GM18858 (cell line): ENCODE measurements around the gene NME5.
"Not testable (repeated sequence)": the region's sequence is repeated elsewhere in the genome, so short reads cannot be mapped to it uniquely, and the experiment has no call there.

Experiments
- ATAC-seq: cut with Tn5 transposase; IDR thresholded peaks from one replicate; pipeline ENCODE4 v1.9.1; 2021; ENCODE audit not compliant: unreplicated experiment

Gene NME5

GRCh38 chr5:138138949-138139780 lies at the start of gene NME5:
Gene NME5 (minus strand): TSS chr5:138139428. CDS start chr5:138138780, 648 bp downstream.
- ATAC-seq, result no peak

- no peak for ATAC-seq
Observed at GRCh38 chr5:138188626-138189025, 49.4 kb upstream of the NME5 start.

GRCh38 chr5:138186002-138186447 lies 46.8 kb upstream of the NME5 start:
- ATAC-seq, result peak; percentile 47

GRCh38 chr5:138182808-138183207 lies 43.6 kb upstream of the NME5 start:
- ATAC-seq, result no peak

DNA sequence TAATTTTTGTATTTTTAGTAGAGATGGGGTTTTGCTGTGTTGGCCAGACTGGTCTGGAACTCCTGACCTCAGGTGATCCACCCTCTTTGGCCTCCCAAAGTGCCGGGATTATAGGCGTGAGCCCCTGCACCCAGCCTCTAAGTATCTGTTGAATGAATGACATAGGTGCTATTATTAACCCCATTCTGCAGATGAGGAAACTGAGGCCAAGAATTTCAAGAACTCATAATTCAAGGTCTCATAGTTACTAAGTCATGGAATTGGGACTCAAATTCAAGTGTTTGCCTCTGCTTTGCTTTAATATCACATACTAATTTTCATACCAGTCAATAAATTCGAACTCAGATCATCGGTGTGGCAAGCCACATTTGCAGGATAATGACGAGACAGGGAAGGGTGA lies 41.6 kb upstream of the NME5 start:
- ATAC-seq, result no peak

GRCh38 chr5:138180183-138180782 lies 41.1 kb upstream of the NME5 start:
- ATAC-seq, result no peak

DNA sequence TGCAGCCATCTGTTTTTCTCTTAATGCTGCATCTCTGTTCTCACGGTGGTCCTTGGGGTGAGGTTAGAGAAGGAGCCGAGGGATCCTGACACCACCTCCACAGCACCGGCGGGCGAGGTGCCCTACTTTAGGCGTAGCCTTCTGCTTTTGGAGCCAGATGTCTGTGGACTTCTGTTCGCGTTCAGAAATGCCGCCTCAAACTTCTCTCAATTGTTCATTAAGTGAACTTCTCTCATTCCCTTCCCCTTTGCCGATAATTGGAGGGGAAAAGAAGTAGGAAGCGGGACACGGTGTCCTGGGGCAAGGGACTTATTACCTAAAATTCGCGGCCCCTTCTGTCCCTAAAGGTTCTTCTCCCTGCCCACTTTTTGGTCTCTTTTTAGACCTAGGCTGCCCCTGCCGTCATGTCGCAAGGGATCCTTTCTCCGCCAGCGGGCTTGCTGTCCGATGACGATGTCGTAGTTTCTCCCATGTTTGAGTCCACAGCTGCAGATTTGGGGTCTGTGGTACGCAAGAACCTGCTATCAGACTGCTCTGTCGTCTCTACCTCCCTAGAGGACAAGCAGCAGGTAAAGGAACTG lies 40.1 kb upstream of the NME5 start:
- ATAC-seq, result no peak

DNA sequence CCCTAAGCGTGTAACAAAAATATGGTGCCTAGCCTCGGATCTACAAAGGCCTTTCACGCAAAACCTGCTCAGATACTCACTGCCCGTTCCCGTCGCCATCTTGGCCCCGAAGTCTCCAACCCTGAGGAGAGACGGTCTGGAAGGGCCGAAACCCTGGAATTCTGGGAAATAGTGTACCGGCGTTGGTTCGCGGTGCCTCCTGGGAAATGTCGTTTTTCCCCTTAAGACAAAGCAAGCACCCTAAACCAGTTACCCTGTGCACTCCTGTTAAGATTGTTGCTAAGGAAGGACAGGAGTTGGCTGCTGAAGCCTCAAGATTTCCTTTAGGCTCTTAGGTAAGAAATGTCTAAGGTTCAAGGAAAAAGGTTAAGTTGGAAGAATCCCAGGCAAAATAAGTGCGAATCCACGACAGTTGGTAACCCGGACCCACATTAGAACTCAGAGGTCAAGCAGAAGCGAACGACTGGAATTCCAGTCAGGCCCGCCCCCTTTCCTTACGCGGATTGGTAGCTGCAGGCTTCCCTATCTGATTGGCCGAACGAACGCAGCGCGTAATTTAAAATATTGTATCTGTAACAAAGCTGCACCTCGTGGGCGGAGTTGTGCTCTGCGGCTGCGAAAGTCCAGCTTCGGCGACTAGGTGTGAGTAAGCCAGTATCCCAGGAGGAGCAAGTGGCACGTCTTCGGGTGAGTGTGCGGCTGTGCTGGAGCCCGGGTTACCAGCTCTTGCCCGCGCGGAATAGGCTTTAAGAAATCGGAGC lies 39.5 kb upstream of the NME5 start, which contains the start of the genes BRD8 and KIF20A:
TSS of gene BRD8 (minus strand) at position 115 of the 761 bp plus-strand sequence. CDS start at position 99, 16 bp downstream.
TSS of gene KIF20A (plus strand) at position 597 of the 761 bp plus-strand sequence. CDS start 569 bp downstream, outside the sequence.
- ATAC-seq, result peak; percentile 78

GRCh38 chr5:138177941-138178515 lies 38.8 kb upstream of the NME5 start:
- ATAC-seq, result no peak

- ATAC-seq, result no peak
Observed at GRCh38 chr5:138170299-138170698, 31.1 kb upstream of the NME5 start.

GRCh38 chr5:138169124-138169523 lies 29.9 kb upstream of the NME5 start:
- no peak for ATAC-seq

DNA sequence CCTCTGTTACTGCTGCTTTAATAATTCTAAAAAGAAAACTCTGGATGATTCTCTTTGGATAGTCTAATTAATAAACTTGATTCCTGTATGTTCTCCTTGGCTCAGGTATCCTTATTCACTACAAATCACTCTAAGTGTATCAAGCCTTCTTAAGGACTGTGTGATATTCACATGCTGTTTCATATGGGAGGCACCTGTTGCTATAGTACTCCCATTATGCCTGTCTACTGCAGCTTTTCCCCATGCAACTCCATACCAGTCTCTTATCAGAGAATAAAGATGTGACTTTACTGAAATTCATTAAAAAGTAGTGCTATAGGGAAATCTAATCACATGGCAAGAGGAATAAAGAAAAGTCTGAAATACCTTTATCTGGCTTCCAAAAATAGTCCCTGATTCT lies 24.5 kb upstream of the NME5 start:
- no peak for ATAC-seq

GRCh38 chr5:138160706-138161105 lies 21.5 kb upstream of the NME5 start:
- ATAC-seq, result no peak

DNA sequence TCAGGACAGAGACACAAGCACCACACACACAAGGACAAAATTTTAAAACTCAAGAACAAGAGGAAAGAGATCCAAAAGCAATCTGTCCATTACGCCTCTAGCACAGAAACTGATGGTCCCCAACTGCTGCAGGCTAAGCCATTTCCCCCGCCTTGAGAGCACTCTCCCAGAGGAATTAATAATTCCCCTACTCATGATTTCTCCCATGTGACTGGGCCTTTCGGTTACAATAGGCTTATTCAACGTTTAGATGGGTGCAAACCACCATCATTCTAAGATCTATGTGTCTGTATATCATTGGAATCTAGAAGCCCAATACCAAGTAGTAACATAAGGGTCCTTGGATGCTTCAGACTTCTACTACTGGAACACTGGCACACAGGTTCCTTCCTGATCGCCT lies 20.4 kb upstream of the NME5 start:
- no peak for ATAC-seq

- no peak for ATAC-seq
Observed at GRCh38 chr5:138157626-138158025, 18.4 kb upstream of the NME5 start.

GRCh38 chr5:138155977-138156376 lies 16.7 kb upstream of the NME5 start:
- ATAC-seq, result not testable (repeated sequence)

DNA sequence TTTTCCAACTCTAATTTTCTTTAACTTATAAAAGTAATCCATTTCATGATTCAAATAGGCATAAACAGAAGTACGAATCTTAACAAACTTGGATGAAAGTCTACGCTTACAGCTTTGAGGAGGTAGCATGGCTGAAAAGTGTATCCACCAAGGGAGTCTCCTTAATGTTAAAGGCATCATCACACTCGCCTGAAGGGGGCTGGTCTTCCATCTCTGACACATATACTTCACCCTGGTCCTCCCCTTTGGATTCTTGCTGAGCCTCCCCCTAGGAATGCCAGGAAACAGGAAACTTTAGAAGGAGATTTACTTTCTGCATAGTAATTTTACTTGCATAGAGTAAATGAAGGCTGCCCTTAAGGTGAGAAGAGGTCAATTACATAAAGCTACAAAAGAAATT lies 10.3 kb upstream of the NME5 start:
- ATAC-seq, result no peak

DNA sequence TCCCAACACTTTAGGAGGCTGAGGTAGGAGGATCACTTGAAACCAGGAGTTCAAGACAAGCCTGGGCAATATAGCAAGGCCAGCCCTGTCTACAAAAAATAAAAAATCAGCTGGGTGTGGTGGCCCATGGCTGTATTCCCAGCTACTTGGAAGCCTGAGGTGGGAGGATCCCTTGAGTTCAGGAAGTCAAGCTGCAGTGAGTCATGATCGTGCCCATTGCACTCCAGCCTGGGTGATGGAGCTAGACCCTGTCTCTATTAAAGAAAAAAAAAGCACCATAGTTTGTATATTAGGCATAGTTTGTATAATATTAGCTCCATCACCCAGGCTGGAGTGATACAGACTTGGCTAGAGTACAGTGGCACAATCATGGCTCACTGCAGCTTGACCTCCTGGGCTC lies 9.6 kb upstream of the NME5 start:
- no peak for ATAC-seq

- not testable (repeated sequence) for ATAC-seq
Observed at GRCh38 chr5:138143578-138143977, 4.3 kb upstream of the NME5 start.

- ATAC-seq, result no peak
Observed at GRCh38 chr5:138141734-138142133, 2.5 kb upstream of the NME5 start.

DNA sequence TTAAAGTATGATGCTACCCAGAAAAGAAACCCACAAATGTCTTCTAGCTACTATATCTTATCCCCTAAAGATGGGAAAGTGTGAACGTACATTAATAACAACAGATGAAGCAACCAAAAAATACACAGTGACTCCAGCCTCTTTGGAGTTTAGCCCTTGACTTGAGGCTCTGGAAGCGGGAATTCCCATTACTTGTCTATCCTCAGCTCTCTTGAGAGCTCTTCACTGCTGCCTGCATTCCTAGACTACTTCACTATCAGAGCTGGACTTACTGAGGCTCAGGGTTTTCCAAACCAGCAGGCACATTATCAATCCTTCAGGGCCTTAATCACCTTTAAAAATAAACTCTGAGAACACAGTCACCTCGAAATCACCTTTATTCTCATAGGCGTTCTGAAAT lies 1.0 kb upstream of the NME5 start:
- no peak for ATAC-seq
